HEK293 (cell line): ENCODE results near the gene RSPO4.

Experiments used
- CTCF ChIA-PET: fragments of 350-600 bp; formaldehyde crosslinking; extraction: SDS; loops from one replicate; lab custom pipeline; 2021; ENCODE audit warnings: antibody characterized with exemption; lab: Yijun Ruan, JAX
- POLR2A ChIA-PET: fragments of 300-600 bp; formaldehyde crosslinking; extraction: SDS; loops from one replicate; lab custom pipeline; 2020; ENCODE audit warnings: antibody characterized with exemption, inconsistent platforms; lab: Yijun Ruan, JAX
- H3K27ac ChIP-seq: fragments of 200-500 bp; sonication (Bioruptor generic); 2 replicates; pipeline ENCODE4 v1.5.1; 2014; ENCODE audit warnings: low read depth, low read length, control low read depth, inconsistent platforms; ENCODE audit errors: extremely low read depth
- H3K36me3 ChIP-seq, 2 experiments: fragments of 200-500 bp in 1 of 2; sonication (Bioruptor generic) in 1 of 2; 1 replicate in 1 of 2; 2 replicates in 1 of 2; pipeline ENCODE4 v1.5.1; 2014 to 2017; ENCODE audit warnings: inconsistent platforms in 2 of 2, low read length in 2 of 2; ENCODE audit not compliant: control insufficient read depth in 2 of 2, insufficient read depth in 1 of 2
- H3K4me1 ChIP-seq: fragments of 200-500 bp; sonication (Bioruptor generic); 2 replicates; pipeline ENCODE4 v1.5.1; 2014; ENCODE audit warnings: mild to moderate bottlenecking, low read length, inconsistent platforms; ENCODE audit not compliant: control insufficient read depth, insufficient read depth
- H3K4me3 ChIP-seq: 2 replicates; pipeline ENCODE4 v1.5.1; 2011; ENCODE audit warnings: low read depth, mild to moderate bottlenecking, control low read depth, low read length, moderate library complexity
- H3K9me3 ChIP-seq: fragments of 200-500 bp; sonication (Bioruptor generic); 2 replicates; pipeline ENCODE4 v1.5.1; 2014; ENCODE audit warnings: low read depth, low read length, inconsistent platforms; ENCODE audit not compliant: control insufficient read depth, insufficient read depth
- ELK4 ChIP-seq: IDR thresholded peaks from 2 replicates; pipeline ENCODE4 v1.6.1; 2011; ENCODE audit warnings: mild to moderate bottlenecking, low read depth, low read length, borderline replicate concordance
- HOXD13 ChIP-seq: sonication (generic); formaldehyde crosslinking; IDR thresholded peaks from 2 replicates; pipeline ENCODE4 v1.8.0; 2022; ENCODE audit warnings: missing genetic modification reagents, borderline replicate concordance
- OSR2 ChIP-seq: fragments of 450-650 bp; formaldehyde crosslinking; IDR thresholded peaks from 2 replicates; pipeline ENCODE4 v1.5.1; 2016; ENCODE audit warnings: missing biosample characterization, missing genetic modification characterization
- SCRT1 ChIP-seq: fragments of 450-650 bp; formaldehyde crosslinking; IDR thresholded peaks from 2 replicates; pipeline ENCODE4 v1.5.1; 2016; ENCODE audit warnings: missing biosample characterization, missing genetic modification characterization, borderline replicate concordance
- SP2 ChIP-seq: fragments of 450-650 bp; formaldehyde crosslinking; IDR thresholded peaks from 2 replicates; pipeline ENCODE4 v1.5.1; 2016; ENCODE audit warnings: missing biosample characterization, missing genetic modification characterization
- SP3 ChIP-seq: fragments of 450-650 bp; formaldehyde crosslinking; IDR thresholded peaks from 2 replicates; pipeline ENCODE4 v1.5.1; 2016; ENCODE audit warnings: missing biosample characterization, missing genetic modification characterization
- YY1 ChIP-seq: fragments of 450-650 bp; formaldehyde crosslinking; IDR thresholded peaks from 2 replicates; pipeline ENCODE4 v1.5.1; 2018; ENCODE audit warnings: missing biosample characterization, missing genetic modification characterization
- ZBTB21 ChIP-seq: fragments of 450-650 bp; formaldehyde crosslinking; IDR thresholded peaks from 2 replicates; pipeline ENCODE4 v1.5.1; 2017; ENCODE audit warnings: missing biosample characterization, missing genetic modification characterization
- ZBTB26 ChIP-seq: fragments of 450-650 bp; formaldehyde crosslinking; optimal IDR thresholded peaks from 2 replicates; pipeline ENCODE3; 2016; ENCODE audit warnings: missing biosample characterization, mild to moderate bottlenecking, missing genetic modification characterization
- ZFP41 ChIP-seq: fragments of 450-650 bp; formaldehyde crosslinking; IDR thresholded peaks from 2 replicates; pipeline ENCODE4 v1.5.1; 2016; ENCODE audit warnings: missing biosample characterization, missing genetic modification characterization, borderline replicate concordance
- ZNF114 ChIP-seq: fragments of 450-650 bp; formaldehyde crosslinking; IDR thresholded peaks from 2 replicates; pipeline ENCODE4 v1.5.0; 2017; ENCODE audit warnings: missing biosample characterization, missing genetic modification characterization
- ZNF133 ChIP-seq: fragments of 450-650 bp; formaldehyde crosslinking; IDR thresholded peaks from 2 replicates; pipeline ENCODE4 v1.5.1; 2016; ENCODE audit warnings: missing biosample characterization, missing genetic modification characterization
- ZNF211 ChIP-seq: fragments of 450-650 bp; formaldehyde crosslinking; IDR thresholded peaks from 2 replicates; pipeline ENCODE4 v1.5.1; 2016; ENCODE audit warnings: low read depth, missing biosample characterization, missing genetic modification characterization
- ZNF221 ChIP-seq: fragments of 450-650 bp; formaldehyde crosslinking; IDR thresholded peaks from 2 replicates; pipeline ENCODE4 v1.5.1; 2017; ENCODE audit warnings: missing biosample characterization, missing genetic modification characterization, borderline replicate concordance
- ZNF239 ChIP-seq: fragments of 450-650 bp; formaldehyde crosslinking; IDR thresholded peaks from 2 replicates; pipeline ENCODE4 v1.5.1; 2016; ENCODE audit warnings: missing biosample characterization, missing genetic modification characterization
- ZNF324 ChIP-seq: fragments of 450-650 bp; formaldehyde crosslinking; IDR thresholded peaks from 2 replicates; pipeline ENCODE4 v1.5.1; 2016; ENCODE audit warnings: missing biosample characterization, missing genetic modification characterization
- ZNF335 ChIP-seq: fragments of 450-650 bp; formaldehyde crosslinking; conservative IDR thresholded peaks from 2 replicates; pipeline ENCODE4 v1.5.1; 2016; ENCODE audit warnings: missing biosample characterization, missing genetic modification characterization
- ZNF354C ChIP-seq: fragments of 450-650 bp; formaldehyde crosslinking; IDR thresholded peaks from 2 replicates; pipeline ENCODE4 v1.5.1; 2016; ENCODE audit warnings: missing biosample characterization, missing genetic modification characterization, low read depth, borderline replicate concordance
- ZNF433 ChIP-seq: fragments of 450-650 bp; formaldehyde crosslinking; IDR thresholded peaks from 2 replicates; pipeline ENCODE4 v1.5.1; 2016; ENCODE audit warnings: missing biosample characterization, missing genetic modification characterization, low read depth
- ZNF510 ChIP-seq: fragments of 450-650 bp; formaldehyde crosslinking; IDR thresholded peaks from 2 replicates; pipeline ENCODE4 v1.5.1; 2018; ENCODE audit warnings: mild to moderate bottlenecking, missing genetic modification characterization, missing biosample characterization; ENCODE audit not compliant: insufficient replicate concordance
- ZNF544 ChIP-seq: fragments of 450-650 bp; formaldehyde crosslinking; IDR thresholded peaks from 2 replicates; pipeline ENCODE4 v1.5.0; 2017; ENCODE audit warnings: missing biosample characterization, missing genetic modification characterization
- ZNF560 ChIP-seq: fragments of 450-650 bp; formaldehyde crosslinking; IDR thresholded peaks from 2 replicates; pipeline ENCODE4 v1.5.1; 2017; ENCODE audit warnings: missing biosample characterization, missing genetic modification characterization, borderline replicate concordance
- ZNF621 ChIP-seq: fragments of 450-650 bp; formaldehyde crosslinking; IDR thresholded peaks from 2 replicates; pipeline ENCODE4 v1.5.1; 2017; ENCODE audit warnings: missing biosample characterization, missing genetic modification characterization
- ZNF658 ChIP-seq: fragments of 450-650 bp; formaldehyde crosslinking; IDR thresholded peaks from 2 replicates; pipeline ENCODE4; 2016; ENCODE audit warnings: missing biosample characterization, missing genetic modification characterization
- ZNF76 ChIP-seq: fragments of 450-650 bp; formaldehyde crosslinking; IDR thresholded peaks from 2 replicates; pipeline ENCODE4; 2016; ENCODE audit warnings: low read depth, missing biosample characterization, missing genetic modification characterization, borderline replicate concordance
- ZNF768 ChIP-seq: fragments of 450-650 bp; formaldehyde crosslinking; IDR thresholded peaks from 2 replicates; pipeline ENCODE4 v1.5.1; 2018; ENCODE audit warnings: missing biosample characterization, mild to moderate bottlenecking, missing genetic modification characterization
- ZNF777 ChIP-seq: fragments of 450-650 bp; formaldehyde crosslinking; IDR thresholded peaks from 2 replicates; pipeline ENCODE4 v1.5.1; 2017; ENCODE audit warnings: missing biosample characterization, missing genetic modification characterization, borderline replicate concordance
- TF ChIP-seq, protein P1 (sequence below): fragments of 450-650 bp; formaldehyde crosslinking; IDR thresholded peaks from 2 replicates; pipeline ENCODE4 v1.5.1; 2016; ENCODE audit warnings: missing biosample characterization, missing genetic modification characterization
- TF ChIP-seq, protein P2 (sequence below): fragments of 450-650 bp; formaldehyde crosslinking; IDR thresholded peaks from 2 replicates; pipeline ENCODE4 v1.5.1; 2016; ENCODE audit warnings: missing biosample characterization, missing genetic modification characterization

RSPO4 gene

GRCh38 chr20:1001911-1002681, at the start of gene RSPO4:
TSS of gene RSPO4 (minus strand) at chr20:1002311. CDS start at chr20:1002164, 147 bp downstream.
- TF ChIP-seq SP3 (tag by site-specific recombination) (no peak), ZBTB26 (tag by site-specific recombination) (peak; percentile 52), ZNF510 (tag by site-specific recombination) (no peak), ZNF239 (tag by site-specific recombination) (no peak), ZNF768 (tag by site-specific recombination) (no peak), HOXD13 (CRISPR knock-in tag) (no peak), ZNF324 (tag by site-specific recombination) (no peak), ZNF621 (tag by site-specific recombination) (no peak), ZNF114 (tag by site-specific recombination) (no peak), ELK4 (no peak), ZNF76 (tag by site-specific recombination) (no peak), ZNF133 (tag by site-specific recombination) (0 out of 2 replicates have a peak, but pooled peaks have one; percentile 17), ZNF560 (tag by site-specific recombination) (no peak), ZNF658 (tag by site-specific recombination) (no peak), ZNF335 (peak; percentile 60; the same call in 1 of the 2 replicates), OSR2 (tag by site-specific recombination) (no peak), ZNF211 (tag by site-specific recombination) (no peak), ZFP41 (tag by site-specific recombination) (no peak), SCRT1 (no peak), ZNF354C (no peak)
- TF ChIP-seq, protein P1, sequence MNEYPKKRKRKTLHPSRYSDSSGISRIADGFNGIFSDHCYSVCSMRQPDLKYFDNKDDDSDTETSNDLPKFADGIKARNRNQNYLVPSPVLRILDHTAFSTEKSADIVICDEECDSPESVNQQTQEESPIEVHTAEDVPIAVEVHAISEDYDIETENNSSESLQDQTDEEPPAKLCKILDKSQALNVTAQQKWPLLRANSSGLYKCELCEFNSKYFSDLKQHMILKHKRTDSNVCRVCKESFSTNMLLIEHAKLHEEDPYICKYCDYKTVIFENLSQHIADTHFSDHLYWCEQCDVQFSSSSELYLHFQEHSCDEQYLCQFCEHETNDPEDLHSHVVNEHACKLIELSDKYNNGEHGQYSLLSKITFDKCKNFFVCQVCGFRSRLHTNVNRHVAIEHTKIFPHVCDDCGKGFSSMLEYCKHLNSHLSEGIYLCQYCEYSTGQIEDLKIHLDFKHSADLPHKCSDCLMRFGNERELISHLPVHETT (tag by site-specific recombination), result no peak
- POLR2A ChIA-PET, result no interaction called here

GRCh38 chr20:1050440-1050839, 48.3 kb upstream of the RSPO4 start:
- POLR2A ChIA-PET, result no interaction called here

More at GRCh38 chr20:1001911-1002681, at the start of gene RSPO4:
- Histone ChIP-seq H3K36me3 (no peaks in the 10 kb centered on the region), H3K4me1 (no peaks in the 10 kb centered on the region), H3K9me3 (no peaks in the 10 kb centered on the region), H3K27ac (no peak within 1 kb of the TSS), H3K4me3 (peak within 1 kb of the TSS; percentile 17)
- CTCF ChIA-PET, result no interaction called here

More at GRCh38 chr20:1050440-1050839, 48.3 kb upstream of the RSPO4 start:
- Histone ChIP-seq H3K36me3 (no peaks in the 10 kb centered on the region), H3K9me3 (no peaks in the 10 kb centered on the region), H3K4me1 (no peaks in the 10 kb centered on the region), H3K4me3 (no peak overlapping the region), H3K27ac (no peak overlapping the region)
- CTCF ChIA-PET, result no interaction called here
- TF ChIP-seq ZNF777 (tag by site-specific recombination) (no peak), ZNF221 (tag by site-specific recombination) (no peak), SCRT1 (no peak), YY1 (tag by site-specific recombination) (no peak), ZNF76 (tag by site-specific recombination) (no peak), ZBTB21 (no peak), ZNF324 (tag by site-specific recombination) (no peak), ZNF544 (tag by site-specific recombination) (no peak), SP2 (tag by site-specific recombination) (no peak), ZNF433 (tag by site-specific recombination) (no peak)
- TF ChIP-seq, protein P2, sequence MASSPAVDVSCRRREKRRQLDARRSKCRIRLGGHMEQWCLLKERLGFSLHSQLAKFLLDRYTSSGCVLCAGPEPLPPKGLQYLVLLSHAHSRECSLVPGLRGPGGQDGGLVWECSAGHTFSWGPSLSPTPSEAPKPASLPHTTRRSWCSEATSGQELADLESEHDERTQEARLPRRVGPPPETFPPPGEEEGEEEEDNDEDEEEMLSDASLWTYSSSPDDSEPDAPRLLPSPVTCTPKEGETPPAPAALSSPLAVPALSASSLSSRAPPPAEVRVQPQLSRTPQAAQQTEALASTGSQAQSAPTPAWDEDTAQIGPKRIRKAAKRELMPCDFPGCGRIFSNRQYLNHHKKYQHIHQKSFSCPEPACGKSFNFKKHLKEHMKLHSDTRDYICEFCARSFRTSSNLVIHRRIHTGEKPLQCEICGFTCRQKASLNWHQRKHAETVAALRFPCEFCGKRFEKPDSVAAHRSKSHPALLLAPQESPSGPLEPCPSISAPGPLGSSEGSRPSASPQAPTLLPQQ (tag by site-specific recombination), result no peak
